HepG2 (cell line): ENCODE results near the gene PTCRA. TPM values are rescaled to one million over a fixed set of nuclear protein-coding genes. Genes with fewer than 3 reads are reported as not detected.

Source experiments
- BRCA1 ChIP-seq: sonication (generic); formaldehyde crosslinking; IDR thresholded peaks from 2 replicates; pipeline ENCODE4 v1.4.0; 2020; ENCODE audit warnings: missing genetic modification reagents
- DMAP1 ChIP-seq: IDR thresholded peaks from 2 replicates; pipeline ENCODE4 v1.6.1; 2016
- FIP1L1 ChIP-seq: fragments of 200-400 bp; formaldehyde crosslinking; IDR thresholded peaks from 2 replicates; pipeline ENCODE4 v1.6.1; 2018; ENCODE audit warnings: low read depth, mild to moderate bottlenecking, low read length, moderate library complexity, borderline replicate concordance; ENCODE audit not compliant: insufficient read depth
- GATA4 ChIP-seq: sonication (generic); IDR thresholded peaks from 2 replicates; pipeline ENCODE4 v1.6.1; 2016; ENCODE audit warnings: antibody characterized with exemption, low read depth, borderline replicate concordance
- JUNB ChIP-seq: sonication (generic); formaldehyde crosslinking; IDR thresholded peaks from 2 replicates; pipeline ENCODE4 v1.8.0; 2022; ENCODE audit warnings: missing genetic modification reagents, mild to moderate bottlenecking, borderline replicate concordance
- KAT8 ChIP-seq: IDR thresholded peaks from 2 replicates; pipeline ENCODE4 v1.6.1; 2016; ENCODE audit warnings: missing genetic modification reagents, missing compliant biosample characterization
- KLF12 ChIP-seq: sonication (generic); formaldehyde crosslinking; IDR thresholded peaks from 2 replicates; pipeline ENCODE4 v1.4.0; 2020; ENCODE audit warnings: missing genetic modification reagents, borderline replicate concordance
- NCOA2 ChIP-seq: sonication (generic); formaldehyde crosslinking; IDR thresholded peaks from 2 replicates; pipeline ENCODE4 v1.8.0; 2022; ENCODE audit warnings: inconsistent platforms
- PHF8 ChIP-seq: sonication (generic); formaldehyde crosslinking; IDR thresholded peaks from 2 replicates; pipeline ENCODE4 v1.5.0; 2020; ENCODE audit warnings: missing genetic modification reagents
- PPARG ChIP-seq: conservative IDR thresholded peaks from 2 replicates; pipeline ENCODE4 v1.6.1; 2016; ENCODE audit warnings: missing biosample characterization, missing genetic modification reagents
- RXRA ChIP-seq: sonication (generic); formaldehyde crosslinking; IDR thresholded peaks from 2 replicates; pipeline ENCODE4 v1.5.1; 2020; ENCODE audit warnings: missing genetic modification reagents
- TRIM24 ChIP-seq: sonication (generic); formaldehyde crosslinking; IDR thresholded peaks from 2 replicates; pipeline ENCODE4 v1.8.0; 2022; ENCODE audit warnings: mild to moderate bottlenecking, missing genetic modification reagents
- ZMYM3 ChIP-seq: sonication (generic); formaldehyde crosslinking; IDR thresholded peaks from 2 replicates; pipeline ENCODE4 v1.5.1; 2020; ENCODE audit warnings: mild to moderate bottlenecking, missing genetic modification reagents
- ZNF543 ChIP-seq: sonication (generic); formaldehyde crosslinking; IDR thresholded peaks from 2 replicates; pipeline ENCODE4 v1.4.0; 2020; ENCODE audit warnings: mild to moderate bottlenecking, missing genetic modification reagents
- ZNF615 ChIP-seq: sonication (generic); formaldehyde crosslinking; IDR thresholded peaks from 2 replicates; pipeline ENCODE4 v1.5.0; 2020; ENCODE audit warnings: mild to moderate bottlenecking, missing genetic modification reagents, borderline replicate concordance
- ZNF678 ChIP-seq: sonication (generic); formaldehyde crosslinking; IDR thresholded peaks from 2 replicates; pipeline ENCODE4 v1.4.0; 2020; ENCODE audit warnings: mild to moderate bottlenecking, missing genetic modification reagents
- polyA plus RNA-seq, 8 experiments: library from polyadenylated mRNA; depleted of rRNA in 3 of 8; stranded (reverse) in 7 of 8; unstranded in 1 of 8; fragments of >200 nt; fragmentation: Illumina TruSeq in 4 of 8; extraction: Trizol in 4 of 8; gene quantifications; 2 replicates each; pipeline versions ENCODE4 v1.2.1 to v1.2.3, GENCODE V29; 2011 to 2016; ENCODE audit warnings: low read depth in 4 of 8, missing spikeins in 1 of 8, mixed read lengths in 1 of 8; ENCODE audit not compliant: insufficient read depth in 1 of 8
- total RNA-seq, 5 experiments: library from RNA; depleted of rRNA; stranded (reverse); fragments of >200 nt; fragmentation: Illumina TruSeq; extraction: Trizol; gene quantifications; 2 replicates each; pipeline ENCODE4 v1.2.3, GENCODE V29; 2016; ENCODE audit warnings: low read depth in 1 of 5
- TF ChIP-seq, protein P1 (sequence below): sonication (generic); formaldehyde crosslinking; IDR thresholded peaks from 2 replicates; pipeline ENCODE4 v1.5.0; 2020; ENCODE audit warnings: mild to moderate bottlenecking, missing genetic modification reagents
- TF ChIP-seq, protein P2 (sequence below): sonication (generic); formaldehyde crosslinking; IDR thresholded peaks from 2 replicates; pipeline ENCODE4 v1.4.0; 2020; ENCODE audit warnings: missing genetic modification reagents; ENCODE audit errors: not compliant biosample characterization
- TF ChIP-seq, protein P3 (sequence below): sonication (generic); formaldehyde crosslinking; IDR thresholded peaks from 2 replicates; pipeline ENCODE4 v1.5.1; 2020; ENCODE audit warnings: mild to moderate bottlenecking, moderate library complexity, missing genetic modification reagents
- TF ChIP-seq, protein P4 (sequence below): sonication (generic); formaldehyde crosslinking; IDR thresholded peaks from 2 replicates; pipeline ENCODE4 v1.4.0; 2020; ENCODE audit warnings: missing genetic modification reagents, mild to moderate bottlenecking, borderline replicate concordance
- TF ChIP-seq, protein P5 (sequence below): sonication (generic); formaldehyde crosslinking; IDR thresholded peaks from 2 replicates; pipeline ENCODE4 v1.8.1; 2023; ENCODE audit warnings: missing genetic modification reagents, mild to moderate bottlenecking, borderline replicate concordance
- TF ChIP-seq, protein P6 (sequence below): fragments of 450-650 bp; IDR thresholded peaks from 2 replicates; pipeline ENCODE4 v1.6.1; 2016

Gene PTCRA
- total and polyA plus RNA-seq, 2 of the 13 experiments (the other 11 are each of a cell fraction or from before 2014, with no cell fraction given) = not detected

DNA sequence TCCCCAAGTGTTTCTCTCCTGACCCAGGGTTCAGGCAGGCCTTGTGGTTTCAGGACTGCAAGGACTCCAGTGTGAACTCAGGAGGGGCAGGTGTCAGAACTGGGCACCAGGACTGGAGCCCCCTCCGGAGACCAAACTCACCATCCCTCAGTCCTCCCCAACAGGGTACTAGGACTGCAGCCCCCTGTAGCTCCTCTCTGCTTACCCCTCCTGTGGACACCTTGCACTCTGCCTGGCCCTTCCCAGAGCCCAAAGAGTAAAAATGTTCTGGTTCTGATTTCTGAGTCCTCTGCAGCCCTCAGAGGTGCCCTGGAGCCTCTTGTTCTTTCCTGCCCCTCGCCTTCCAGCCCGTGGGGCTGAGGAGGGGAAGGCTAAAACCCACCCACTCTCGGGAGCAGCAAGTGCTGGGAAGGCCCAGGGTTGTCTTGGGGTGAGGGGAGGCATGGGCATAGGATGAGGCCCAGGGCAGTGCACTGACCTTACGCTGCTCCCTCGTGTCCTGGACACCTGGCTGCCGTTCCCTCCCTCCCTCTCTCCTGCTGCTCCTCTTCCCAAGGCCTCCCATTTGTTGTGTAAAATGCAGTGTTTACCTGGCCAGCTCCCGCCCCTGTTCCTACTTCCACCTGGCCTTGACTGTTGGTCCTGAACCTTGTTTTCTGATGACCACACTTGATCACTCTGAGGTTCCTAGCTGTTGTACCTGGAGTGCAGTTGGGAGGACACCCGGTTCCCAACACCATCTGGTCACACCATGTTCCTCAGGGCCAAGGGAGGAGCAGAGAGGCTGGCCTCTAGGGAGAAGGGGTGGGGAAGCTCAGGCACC is 23.3 kb downstream of the PTCRA start (continued):
- TF ChIP-seq, protein P1, sequence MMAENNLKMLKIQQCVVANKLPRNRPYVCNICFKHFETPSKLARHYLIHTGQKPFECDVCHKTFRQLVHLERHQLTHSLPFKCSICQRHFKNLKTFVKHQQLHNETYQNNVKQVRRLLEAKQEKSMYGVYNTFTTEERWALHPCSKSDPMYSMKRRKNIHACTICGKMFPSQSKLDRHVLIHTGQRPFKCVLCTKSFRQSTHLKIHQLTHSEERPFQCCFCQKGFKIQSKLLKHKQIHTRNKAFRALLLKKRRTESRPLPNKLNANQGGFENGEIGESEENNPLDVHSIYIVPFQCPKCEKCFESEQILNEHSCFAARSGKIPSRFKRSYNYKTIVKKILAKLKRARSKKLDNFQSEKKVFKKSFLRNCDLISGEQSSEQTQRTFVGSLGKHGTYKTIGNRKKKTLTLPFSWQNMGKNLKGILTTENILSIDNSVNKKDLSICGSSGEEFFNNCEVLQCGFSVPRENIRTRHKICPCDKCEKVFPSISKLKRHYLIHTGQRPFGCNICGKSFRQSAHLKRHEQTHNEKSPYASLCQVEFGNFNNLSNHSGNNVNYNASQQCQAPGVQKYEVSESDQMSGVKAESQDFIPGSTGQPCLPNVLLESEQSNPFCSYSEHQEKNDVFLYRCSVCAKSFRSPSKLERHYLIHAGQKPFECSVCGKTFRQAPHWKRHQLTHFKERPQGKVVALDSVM (CRISPR knock-in tag) = peak; percentile 89
- TF ChIP-seq BRCA1 = no peak; the same call in 1 of the 2 replicates
- TF ChIP-seq KAT8 (CRISPR knock-in tag) = peak; percentile 69
- TF ChIP-seq PPARG (CRISPR knock-in tag) = peak; percentile 61
- peak; percentile 87; the same call in 1 of the 2 replicates for TF ChIP-seq ZMYM3 (CRISPR knock-in tag)
- no peak for TF ChIP-seq JUNB (CRISPR knock-in tag)
- TF ChIP-seq ZNF678 (CRISPR knock-in tag) = no peak
- TF ChIP-seq ZNF543 = peak; percentile 95
- peak; percentile 66; the same call in 1 of the 2 replicates for TF ChIP-seq DMAP1 (CRISPR knock-in tag)
- TF ChIP-seq GATA4 = no peak
- TF ChIP-seq, protein P2, sequence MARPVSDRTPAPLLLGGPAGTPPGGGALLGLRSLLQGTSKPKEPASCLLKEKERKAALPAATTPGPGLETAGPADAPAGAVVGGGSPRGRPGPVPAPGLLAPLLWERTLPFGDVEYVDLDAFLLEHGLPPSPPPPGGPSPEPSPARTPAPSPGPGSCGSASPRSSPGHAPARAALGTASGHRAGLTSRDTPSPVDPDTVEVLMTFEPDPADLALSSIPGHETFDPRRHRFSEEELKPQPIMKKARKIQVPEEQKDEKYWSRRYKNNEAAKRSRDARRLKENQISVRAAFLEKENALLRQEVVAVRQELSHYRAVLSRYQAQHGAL (CRISPR knock-in tag) = no peak
- peak; percentile 59 for TF ChIP-seq PHF8 (CRISPR knock-in tag)
- TF ChIP-seq RXRA (CRISPR knock-in tag) = peak; percentile 97
- TF ChIP-seq, protein P3, sequence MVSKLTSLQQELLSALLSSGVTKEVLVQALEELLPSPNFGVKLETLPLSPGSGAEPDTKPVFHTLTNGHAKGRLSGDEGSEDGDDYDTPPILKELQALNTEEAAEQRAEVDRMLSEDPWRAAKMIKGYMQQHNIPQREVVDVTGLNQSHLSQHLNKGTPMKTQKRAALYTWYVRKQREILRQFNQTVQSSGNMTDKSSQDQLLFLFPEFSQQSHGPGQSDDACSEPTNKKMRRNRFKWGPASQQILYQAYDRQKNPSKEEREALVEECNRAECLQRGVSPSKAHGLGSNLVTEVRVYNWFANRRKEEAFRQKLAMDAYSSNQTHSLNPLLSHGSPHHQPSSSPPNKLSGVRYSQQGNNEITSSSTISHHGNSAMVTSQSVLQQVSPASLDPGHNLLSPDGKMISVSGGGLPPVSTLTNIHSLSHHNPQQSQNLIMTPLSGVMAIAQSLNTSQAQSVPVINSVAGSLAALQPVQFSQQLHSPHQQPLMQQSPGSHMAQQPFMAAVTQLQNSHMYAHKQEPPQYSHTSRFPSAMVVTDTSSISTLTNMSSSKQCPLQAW (CRISPR knock-in tag) = peak; percentile 94
- TF ChIP-seq KLF12 (CRISPR knock-in tag) = no peak; the same call in 1 of the 2 replicates
- no peak for TF ChIP-seq ZNF615 (CRISPR knock-in tag)
- TF ChIP-seq, protein P4, sequence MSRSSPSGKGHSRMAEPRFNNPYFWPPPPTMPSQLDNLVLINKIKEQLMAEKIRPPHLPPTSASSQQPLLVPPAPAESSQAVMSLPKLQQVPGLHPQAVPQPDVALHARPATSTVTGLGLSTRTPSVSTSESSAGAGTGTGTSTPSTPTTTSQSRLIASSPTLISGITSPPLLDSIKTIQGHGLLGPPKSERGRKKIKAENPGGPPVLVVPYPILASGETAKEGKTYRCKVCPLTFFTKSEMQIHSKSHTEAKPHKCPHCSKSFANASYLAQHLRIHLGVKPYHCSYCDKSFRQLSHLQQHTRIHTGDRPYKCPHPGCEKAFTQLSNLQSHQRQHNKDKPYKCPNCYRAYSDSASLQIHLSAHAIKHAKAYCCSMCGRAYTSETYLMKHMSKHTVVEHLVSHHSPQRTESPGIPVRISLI (CRISPR knock-in tag) = peak; percentile 65; the same call in 1 of the 2 replicates
- TF ChIP-seq, protein P5, sequence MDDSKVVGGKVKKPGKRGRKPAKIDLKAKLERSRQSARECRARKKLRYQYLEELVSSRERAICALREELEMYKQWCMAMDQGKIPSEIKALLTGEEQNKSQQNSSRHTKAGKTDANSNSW (CRISPR knock-in tag) = no peak
- no peak for TF ChIP-seq FIP1L1
- TF ChIP-seq, protein P6, sequence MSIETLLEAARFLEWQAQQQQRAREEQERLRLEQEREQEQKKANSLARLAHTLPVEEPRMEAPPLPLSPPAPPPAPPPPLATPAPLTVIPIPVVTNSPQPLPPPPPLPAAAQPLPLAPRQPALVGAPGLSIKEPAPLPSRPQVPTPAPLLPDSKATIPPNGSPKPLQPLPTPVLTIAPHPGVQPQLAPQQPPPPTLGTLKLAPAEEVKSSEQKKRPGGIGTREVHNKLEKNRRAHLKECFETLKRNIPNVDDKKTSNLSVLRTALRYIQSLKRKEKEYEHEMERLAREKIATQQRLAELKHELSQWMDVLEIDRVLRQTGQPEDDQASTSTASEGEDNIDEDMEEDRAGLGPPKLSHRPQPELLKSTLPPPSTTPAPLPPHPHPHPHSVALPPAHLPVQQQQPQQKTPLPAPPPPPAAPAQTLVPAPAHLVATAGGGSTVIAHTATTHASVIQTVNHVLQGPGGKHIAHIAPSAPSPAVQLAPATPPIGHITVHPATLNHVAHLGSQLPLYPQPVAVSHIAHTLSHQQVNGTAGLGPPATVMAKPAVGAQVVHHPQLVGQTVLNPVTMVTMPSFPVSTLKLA = 0 out of 2 replicates have a peak, but pooled peaks have one; percentile 25
- TF ChIP-seq TRIM24 (CRISPR knock-in tag) = no peak; the same call in 1 of the 2 replicates
- TF ChIP-seq NCOA2 (CRISPR knock-in tag) = peak; percentile 91
